GM04503 (cell line): Measurements from ENCODE around the gene ADGRA3.

Experiments used
- DNase-seq: peaks from one replicate; pipeline ENCODE4 v3.0.0-alpha.2; 2012; ENCODE audit warnings: low read depth

ADGRA3 gene

GRCh38 chr4:22512306-22512705, 3.6 kb downstream of the ADGRA3 start:
- no peak for DNase-seq

- DNase-seq, result no peak
These were observed 5.1 kb downstream of the ADGRA3 start for GRCh38 chr4:22510750-22511149.

GRCh38 chr4:22508376-22508775, 7.5 kb downstream of the ADGRA3 start:
- DNase-seq, result no peak

GRCh38 chr4:22504922-22505321, 10.9 kb downstream of the ADGRA3 start:
- DNase-seq, result no peak

GRCh38 chr4:22504447-22504846, 11.4 kb downstream of the ADGRA3 start:
- DNase-seq, result no peak

- DNase-seq, result no peak
These were observed 12.7 kb downstream of the ADGRA3 start for GRCh38 chr4:22502895-22503814.

GRCh38 chr4:22501715-22502095, 14.2 kb downstream of the ADGRA3 start:
- DNase-seq, result no peak

- no peak for DNase-seq
These were observed 14.8 kb downstream of the ADGRA3 start for GRCh38 chr4:22500831-22501714.

GRCh38 chr4:22500128-22500611, 15.7 kb downstream of the ADGRA3 start:
- no peak for DNase-seq

- no peak for DNase-seq
These were observed 17.0 kb downstream of the ADGRA3 start for GRCh38 chr4:22498866-22499265.

GRCh38 chr4:22496165-22496813, 19.6 kb downstream of the ADGRA3 start:
- no peak for DNase-seq

GRCh38 chr4:22493523-22493922, 22.3 kb downstream of the ADGRA3 start:
- no peak for DNase-seq

- DNase-seq, result no peak
These were observed 22.9 kb downstream of the ADGRA3 start for GRCh38 chr4:22492987-22493386.

GRCh38 chr4:22491939-22492338, 23.9 kb downstream of the ADGRA3 start:
- DNase-seq, result no peak

- no peak for DNase-seq
These were observed 25.0 kb downstream of the ADGRA3 start for GRCh38 chr4:22490718-22491315.

- DNase-seq, result no peak
These were observed 27.8 kb downstream of the ADGRA3 start for GRCh38 chr4:22488106-22488505.

GRCh38 chr4:22487328-22487727, 28.5 kb downstream of the ADGRA3 start:
- DNase-seq, result no peak

GRCh38 chr4:22486276-22486675, 29.6 kb downstream of the ADGRA3 start:
- DNase-seq, result no peak

- no peak for DNase-seq
These were observed 30.1 kb downstream of the ADGRA3 start for GRCh38 chr4:22485737-22486136.

GRCh38 chr4:22483551-22483981, 32.3 kb downstream of the ADGRA3 start:
- DNase-seq, result no peak

GRCh38 chr4:22482250-22483127, 33.4 kb downstream of the ADGRA3 start:
- DNase-seq, result no peak
